ENCODE results near the gene RAPGEF4. TPM values are rescaled to one million over a fixed set of nuclear protein-coding genes. Genes with fewer than 3 reads are reported as not detected.

The RAPGEF4 gene
- polyA plus RNA-seq, 3 donors, result not detected

GRCh38 chr2:172985139-172985892 is 249.7 kb downstream of the RAPGEF4 start:
- Histone ChIP-seq H3K9me3 (replicated peaks in 1 of 2; ENCODE audit: control insufficient read depth in 1 of 2, insufficient read depth in 1 of 2, low read length in 2 of 2) (no peaks in the 10 kb centered on the region), H3K79me2 (ENCODE audit: insufficient read depth, low read length) (no peaks in the 10 kb centered on the region), H3K4me1 (ENCODE audit: control insufficient read depth in 1 of 2, insufficient read depth in 2 of 2, low read length in 2 of 2) (peaks cover 4 to 10% of the 10 kb centered on the region in 2 donors), H3K27ac (ENCODE audit: low read depth in 1 of 2, low read length in 2 of 2) (no peak overlapping the region), H2AFZ (ENCODE audit: insufficient read depth, low read depth, low read length, poor library complexity, severe bottlenecking) (peak overlapping the region; percentile 10), H3K4me2 (replicated peaks; ENCODE audit: extremely low read depth, low read length, poor library complexity, severe bottlenecking) (peak overlapping the region; percentile 31), H3K9ac (ENCODE audit: insufficient read depth, low read length, poor library complexity, severe bottlenecking) (no peak overlapping the region), H3K27me3 (ENCODE audit: control insufficient read depth in 2 of 2, insufficient read depth in 2 of 2, low read length in 2 of 2) (no peaks in the 10 kb centered on the region), H3K4me3 (replicated peaks in 1 of 3; ENCODE audit: low read depth in 2 of 3, low read length in 3 of 3) (peak overlapping the region in 1 of 3 experiments; percentile 7), H3K36me3 (replicated peaks in 1 of 2; ENCODE audit: control insufficient read depth in 1 of 2, insufficient read depth in 2 of 2, low read length in 2 of 2) (no peaks in the 10 kb centered on the region), H4K20me1 (ENCODE audit: insufficient read depth, low read length) (no peaks in the 10 kb centered on the region)
- WGBS (ENCODE audit: insufficient coverage), result 40% methylated on average over 8 of the region's 12 CpGs
- Mint-ChIP-seq H3K4me3 (peak overlapping the region; percentile 24 to 62), H3K9me3 (no peaks in the 10 kb centered on the region), H3K27me3 (ENCODE audit: low read depth in 3 of 3) (peaks cover 1 to 9% (median 3%) of the 10 kb centered on the region in 3 donors), H3K4me1 (peaks cover 14% of the 10 kb centered on the region), H3K27ac (peak overlapping the region in 1 of 7 donors; percentile 58), H3K36me3 (no peaks in the 10 kb centered on the region)
- intact Hi-C loops (cut with micrococcal nuclease), result no loop called here
- no peak for TF ChIP-seq CTCF (IDR thresholded peaks at IDR 0.05)
- peak in 1 of 3 donors; percentile 42 for DNase-seq

GRCh38 chr2:172986040-172986439 is 250.4 kb downstream of the RAPGEF4 start:
- H3K27ac ChIP-seq (ENCODE audit: low read depth in 1 of 2, low read length in 2 of 2), result no peak overlapping the region
- H3K4me3 ChIP-seq (replicated peaks in 1 of 3; ENCODE audit: low read depth in 2 of 3, low read length in 3 of 3), result no peak overlapping the region
- Mint-ChIP-seq H3K27me3 (ENCODE audit: low read depth in 3 of 3) (peaks cover 1 to 5% (median 3%) of the 10 kb centered on the region in 3 donors), H3K27ac (peak overlapping the region in 1 of 7 donors; percentile 1), H3K36me3 (no peaks in the 10 kb centered on the region), H3K4me3 (no peak overlapping the region), H3K9me3 (no peaks in the 10 kb centered on the region), H3K4me1 (peaks cover 14% of the 10 kb centered on the region)
- H3K4me1 ChIP-seq (ENCODE audit: control insufficient read depth in 1 of 2, insufficient read depth in 2 of 2, low read length in 2 of 2), result peaks cover 4 to 10% of the 10 kb centered on the region in 2 donors
- H4K20me1 ChIP-seq (ENCODE audit: insufficient read depth, low read length), result no peaks in the 10 kb centered on the region
- intact Hi-C loops (cut with micrococcal nuclease), result no loop called here
- no peak for TF ChIP-seq CTCF (IDR thresholded peaks at IDR 0.05)
- no peaks in the 10 kb centered on the region for H3K27me3 ChIP-seq (ENCODE audit: control insufficient read depth in 2 of 2, insufficient read depth in 2 of 2, low read length in 2 of 2)
- H3K36me3 ChIP-seq (replicated peaks in 1 of 2; ENCODE audit: control insufficient read depth in 1 of 2, insufficient read depth in 2 of 2, low read length in 2 of 2), result no peaks in the 10 kb centered on the region
- H3K79me2 ChIP-seq (ENCODE audit: insufficient read depth, low read length), result no peaks in the 10 kb centered on the region
- no peak overlapping the region for H3K9ac ChIP-seq (ENCODE audit: insufficient read depth, low read length, poor library complexity, severe bottlenecking)
- WGBS (ENCODE audit: insufficient coverage), result no CpG with 5 or more reads among the region's 2 CpGs
- peak overlapping the region; percentile 31 for H3K4me2 ChIP-seq (replicated peaks; ENCODE audit: extremely low read depth, low read length, poor library complexity, severe bottlenecking)
- H2AFZ ChIP-seq (ENCODE audit: insufficient read depth, low read depth, low read length, poor library complexity, severe bottlenecking), result no peak overlapping the region
- DNase-seq, result peak in 1 of 3 donors; percentile 15
- H3K9me3 ChIP-seq (replicated peaks in 1 of 2; ENCODE audit: control insufficient read depth in 1 of 2, insufficient read depth in 1 of 2, low read length in 2 of 2), result no peaks in the 10 kb centered on the region
